Posterior vena cava (tissue), 2 donors: ENCODE results near the gene NPFFR1. TPM values are rescaled to one million over a fixed set of nuclear protein-coding genes. Genes with fewer than 3 reads are reported as not detected.

Source experiments
- DNase-seq: peaks from one replicate; pipeline ENCODE4 v3.0.0-alpha.2; 2020; ENCODE audit warnings: low spot score
- intact Hi-C, 2 donors: fragments of 100-400 bp; cut with DNase I; formaldehyde crosslinking; loops; one replicate each; pipeline versions ENCODE4 v1.14.1 to v1.14.2; 2022 to 2023
- total RNA-seq, 2 donors: library from RNA; stranded (reverse); fragmentation: NEBNext Ultra II Directional; extraction: Animal tissue kit (Norgen Biotek cat#: 25700); gene quantifications; one replicate each; pipeline ENCODE4 v1.2.1, GENCODE V29; 2021
- donor health status: DM: yes; HTN: yes; CAD: no.
- donor health status: DM: yes; HTN: yes; CAD: no.

Gene NPFFR1
- total RNA-seq, 2 donors from 2014 or later = not detected

DNA sequence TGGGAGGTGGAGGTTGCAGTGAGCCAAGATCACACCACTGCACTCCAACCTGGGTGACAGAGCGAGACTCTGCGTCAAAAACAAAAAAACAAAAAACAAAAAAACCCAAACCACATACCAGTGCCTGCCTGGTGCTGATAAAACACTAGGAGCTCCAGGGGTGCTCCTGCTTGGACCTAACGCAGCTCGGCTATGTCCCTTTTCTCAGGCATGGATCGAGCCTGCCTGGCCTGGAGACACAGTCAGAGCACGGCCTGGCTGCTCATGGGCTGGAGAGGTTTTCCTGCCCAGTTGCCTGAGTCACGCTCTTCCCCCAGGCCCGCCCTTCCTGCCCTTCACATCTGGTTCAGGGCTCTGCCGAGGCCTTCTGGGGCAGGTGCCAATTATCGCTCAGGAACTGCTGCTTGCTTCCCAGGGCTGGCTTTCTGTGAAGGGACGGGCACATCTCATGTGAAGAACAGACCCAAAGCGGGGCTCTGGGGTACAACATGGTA, 12.6 kb upstream of the NPFFR1 start:
- DNase-seq = peak; percentile 95
- intact Hi-C loops = no loop called here

DNA sequence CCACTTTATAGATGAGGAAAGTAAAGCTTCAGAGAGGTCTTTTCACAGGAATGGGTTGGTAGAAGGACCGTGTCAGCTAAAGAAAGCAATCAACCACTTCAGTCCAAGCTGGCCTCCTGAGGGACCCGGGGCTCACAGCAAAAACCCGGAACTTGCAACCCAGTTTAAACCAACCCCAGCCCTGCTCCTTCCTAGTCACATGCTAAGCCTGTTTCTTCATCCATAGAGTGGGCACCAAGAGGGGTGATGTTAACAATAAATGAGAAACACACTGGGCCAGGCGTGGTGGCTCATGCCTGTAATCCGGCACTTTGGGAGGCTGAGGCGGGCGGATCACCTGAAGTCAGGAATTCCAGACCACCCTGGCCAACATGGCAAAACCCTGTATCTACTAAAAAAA, 12.1 kb upstream of the NPFFR1 start:
- DNase-seq = no peak
- intact Hi-C loops = no loop called here

DNA sequence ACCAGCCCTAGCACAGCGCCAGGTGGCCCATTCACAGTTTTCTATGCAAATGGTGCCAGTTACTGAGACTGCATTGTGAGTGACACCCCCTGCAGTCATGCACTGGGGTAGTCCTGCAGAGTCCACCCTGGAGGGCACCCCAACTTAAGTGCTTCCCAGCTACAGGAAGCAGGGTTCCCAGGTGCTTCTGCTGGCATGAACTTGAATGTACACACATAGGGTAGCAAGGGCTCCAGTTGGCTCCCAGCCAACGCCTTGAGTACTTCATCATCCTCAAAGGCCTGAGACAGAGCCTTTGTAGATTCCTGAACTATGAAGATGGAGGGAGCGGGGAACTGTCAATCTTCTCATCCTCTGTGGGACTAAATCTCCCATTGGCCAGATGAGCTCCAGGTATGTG, 11.5 kb upstream of the NPFFR1 start:
- no peak for DNase-seq
- intact Hi-C loops = no loop called here

DNA sequence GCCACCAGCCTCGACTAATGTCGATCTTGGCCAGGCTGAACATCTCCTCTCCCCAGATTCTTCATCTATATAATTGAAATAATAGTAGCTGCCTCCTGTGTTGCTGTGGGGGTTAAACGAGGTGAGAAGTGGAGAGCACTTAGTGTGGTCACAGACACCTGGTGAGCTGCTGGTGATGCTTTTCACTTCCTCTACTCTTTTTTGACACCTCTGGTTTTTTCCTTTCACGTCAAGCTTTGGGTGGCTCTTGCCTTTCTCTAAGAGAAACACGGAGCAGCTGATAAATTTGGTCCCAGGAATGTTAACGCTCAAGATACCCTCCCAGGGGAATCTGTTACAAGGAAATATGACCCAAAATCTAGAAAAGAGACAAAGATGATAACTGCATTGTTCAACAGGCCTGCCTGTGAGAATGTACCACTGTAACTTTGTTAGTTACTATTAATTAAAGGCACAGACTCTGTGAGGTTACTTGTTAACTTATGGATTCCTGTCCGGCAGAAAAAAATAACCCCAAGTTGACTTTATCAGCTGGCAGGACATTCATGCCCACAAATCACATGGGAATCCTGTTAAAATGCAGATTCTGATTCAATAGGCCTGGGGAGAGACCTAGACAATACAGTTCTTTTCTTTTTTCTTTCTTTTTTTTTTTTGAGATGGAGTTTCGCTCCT, 9.5 kb upstream of the NPFFR1 start:
- DNase-seq = no peak
- intact Hi-C loops = no loop called here

DNA sequence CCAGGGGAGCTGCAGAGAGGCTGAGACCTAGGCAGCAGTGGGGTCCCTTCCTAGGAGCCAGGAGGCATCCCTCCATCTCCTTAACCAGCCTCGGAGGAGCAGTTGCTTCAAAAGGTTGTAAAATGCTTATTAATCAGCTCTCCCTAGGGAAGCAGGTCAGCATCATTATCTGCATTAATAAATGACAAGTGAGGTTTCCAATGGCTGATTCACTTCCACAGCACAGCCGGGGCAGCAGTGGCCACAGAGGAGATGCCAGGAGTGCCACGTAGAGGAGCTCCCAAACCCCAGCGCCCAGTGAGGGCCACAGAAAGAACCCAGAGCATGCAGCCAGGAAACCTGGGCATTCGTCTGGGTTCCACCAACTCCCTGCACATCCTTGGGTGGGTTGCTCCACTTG, 8.2 kb upstream of the NPFFR1 start:
- no peak for DNase-seq
- intact Hi-C loops = no loop called here

- intact Hi-C loops = no loop called here
- DNase-seq = no peak
These were observed 5.9 kb upstream of the NPFFR1 start for GRCh38 chr10:70289739-70290138.

- DNase-seq = no peak
- intact Hi-C loops = no loop called here
These were observed 2.8 kb upstream of the NPFFR1 start for GRCh38 chr10:70286616-70287015.

DNA sequence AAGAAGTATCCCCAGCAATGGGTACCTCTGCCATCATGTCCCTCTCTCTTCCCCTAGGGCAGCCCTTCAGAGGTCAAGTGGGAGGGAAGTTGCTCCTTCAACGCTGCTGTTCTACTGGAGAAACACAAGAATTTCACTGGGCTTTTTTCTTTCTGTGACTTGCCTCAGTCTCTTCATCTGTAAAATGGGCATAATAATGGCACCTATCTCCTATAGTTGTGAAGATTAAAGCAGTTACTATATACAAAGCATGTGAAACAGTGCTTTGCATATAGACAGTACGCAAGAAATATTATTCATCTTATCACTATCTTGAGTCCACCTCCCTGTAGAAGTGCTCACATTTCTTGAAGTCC, 1.6 kb upstream of the NPFFR1 start:
- DNase-seq = no peak
- intact Hi-C loops = no loop called here

- intact Hi-C loops = no loop called here
These were observed 1.0 kb upstream of the NPFFR1 start for GRCh38 chr10:70284542-70285475.

GRCh38 chr10:70283071-70283444, 746 bp downstream of the NPFFR1 start:
- intact Hi-C loops = no loop called here
- DNase-seq = no peak

More at GRCh38 chr10:70284542-70285475, 1.0 kb upstream of the NPFFR1 start:
- no peak for DNase-seq

DNA sequence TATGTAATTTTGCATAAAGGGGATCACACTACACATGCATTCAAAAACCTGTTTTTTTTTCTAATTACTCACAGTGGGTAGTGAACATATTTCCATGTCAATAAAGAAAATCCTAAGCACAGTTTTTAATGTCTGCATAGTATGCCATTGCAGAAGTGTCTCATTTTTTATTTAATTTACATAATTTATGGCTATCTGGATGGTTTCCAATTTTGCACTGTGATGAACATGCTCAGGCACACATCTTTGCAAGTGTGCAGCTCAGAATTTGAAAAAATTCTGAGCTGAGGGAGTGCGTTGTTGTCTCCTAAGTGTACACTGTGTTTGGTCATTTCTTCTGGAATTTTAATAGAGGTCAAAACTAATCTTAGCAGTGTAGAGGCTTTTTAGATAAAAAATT, 2.2 kb downstream of the NPFFR1 start:
- intact Hi-C loops = no loop called here
- no peak for DNase-seq

GRCh38 chr10:70280099-70280498, 3.7 kb downstream of the NPFFR1 start:
- DNase-seq = no peak
- intact Hi-C loops = no loop called here

DNA sequence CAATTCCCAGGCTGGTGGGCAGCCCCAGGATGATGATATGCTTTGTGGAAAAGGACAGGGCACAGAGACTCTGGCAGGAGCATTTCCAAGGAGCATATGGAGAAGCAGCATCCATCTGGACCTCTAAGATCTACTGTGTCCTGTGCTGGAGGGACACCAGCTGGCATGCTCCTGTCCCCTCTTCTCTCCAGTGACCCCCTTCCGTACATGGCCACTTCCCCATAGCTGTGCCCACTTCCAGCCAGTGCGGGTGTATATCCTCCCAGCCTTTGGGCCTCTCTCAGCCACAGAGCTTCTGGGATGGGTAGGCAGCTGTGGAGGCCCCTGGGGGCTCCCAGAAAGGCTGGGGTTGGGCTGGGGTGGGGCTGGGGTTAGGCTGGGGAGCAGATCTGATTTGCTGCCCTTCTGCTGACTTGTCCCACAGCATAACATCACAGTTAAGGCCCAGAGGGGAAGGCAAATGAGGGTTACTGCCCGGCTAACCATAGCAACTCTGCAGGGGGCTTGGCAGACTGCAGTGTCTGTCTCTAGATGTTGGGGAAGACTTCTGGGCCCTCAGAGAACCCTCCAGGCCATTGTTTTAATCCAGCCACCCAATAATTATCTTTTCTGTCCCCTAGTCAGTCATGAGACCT, 6.3 kb downstream of the NPFFR1 start:
- intact Hi-C loops = no loop called here
- DNase-seq = no peak

DNA sequence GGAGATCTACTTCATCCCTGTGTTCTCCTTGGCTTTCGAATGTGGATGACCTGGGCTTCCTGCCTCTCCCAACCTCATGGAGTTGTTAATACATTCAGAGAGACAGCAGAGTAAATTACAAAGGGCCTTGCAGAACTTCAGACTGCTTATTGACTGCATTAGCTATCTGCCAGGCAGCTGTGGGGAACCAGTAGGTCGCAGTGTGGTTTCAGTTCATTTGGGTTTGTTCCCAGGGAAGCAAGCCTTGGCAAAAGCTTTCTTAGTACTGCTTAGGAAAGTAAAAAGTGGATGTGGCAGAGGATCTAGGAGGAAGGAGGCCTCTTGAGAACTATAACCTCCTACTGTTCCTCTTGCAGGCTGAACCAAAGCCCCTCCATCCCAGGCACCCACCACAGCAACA, 9.2 kb downstream of the NPFFR1 start:
- DNase-seq = no peak
- intact Hi-C loops = no loop called here

GRCh38 chr10:70272925-70273316, 10.9 kb downstream of the NPFFR1 start:
- intact Hi-C loops = no loop called here

GRCh38 chr10:70271996-70272924, 11.5 kb downstream of the NPFFR1 start:
- intact Hi-C loops = no loop called here
- no peak for DNase-seq

More at GRCh38 chr10:70272925-70273316, 10.9 kb downstream of the NPFFR1 start:
- DNase-seq = no peak

DNA sequence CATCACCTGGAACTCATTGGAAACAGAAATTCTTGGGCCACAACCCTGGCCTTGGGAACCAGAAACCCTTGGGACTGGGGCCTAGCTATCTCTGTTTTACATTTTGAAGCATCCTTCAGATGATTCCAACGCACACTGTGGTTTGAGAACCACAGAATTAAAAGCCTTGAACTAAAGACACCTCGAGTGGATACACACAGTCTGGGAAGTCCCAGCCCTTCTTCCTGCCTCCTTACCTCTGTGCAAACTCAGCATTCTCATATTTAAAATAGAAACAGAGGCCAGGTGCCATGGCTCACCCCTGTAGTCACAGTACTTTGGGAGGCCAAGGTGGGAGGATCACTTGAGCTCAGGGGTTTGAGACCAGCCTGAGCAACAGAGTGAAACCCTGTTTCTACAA, 12.9 kb downstream of the NPFFR1 start:
- intact Hi-C loops = no loop called here
- DNase-seq = no peak

GRCh38 chr10:70269741-70270140, 14.1 kb downstream of the NPFFR1 start:
- DNase-seq = no peak
- intact Hi-C loops = no loop called here

GRCh38 chr10:70268376-70268775, 15.4 kb downstream of the NPFFR1 start:
- no peak for DNase-seq
- intact Hi-C loops = no loop called here
